ENCODE results near the gene TPK1.

Gene TPK1

GRCh38 chr7:144820552-144820951 is 15.3 kb downstream of the TPK1 start:
- ChIA-PET CTCF (no interaction called here), POLR2A (no interaction called here)
- TF ChIP-seq CTCF (IDR thresholded peaks at IDR 0.05; ENCODE audit: insufficient read depth, low read length, missing control alignments) = no peak
- H3K4me3 ChIP-seq (ENCODE audit: low read depth, low read length) = no peak overlapping the region
- no peak for DNase-seq (ENCODE audit: low read depth, low spot score)

GRCh38 chr7:144819566-144819965 is 16.3 kb downstream of the TPK1 start:
- no peak overlapping the region for H3K4me3 ChIP-seq (ENCODE audit: low read depth, low read length)
- DNase-seq (ENCODE audit: low read depth, low spot score) = no peak
- TF ChIP-seq CTCF (IDR thresholded peaks at IDR 0.05; ENCODE audit: insufficient read depth, low read length, missing control alignments) = no peak
- ChIA-PET CTCF (no interaction called here), POLR2A (no interaction called here)

GRCh38 chr7:144818511-144818910 is 17.3 kb downstream of the TPK1 start:
- H3K4me3 ChIP-seq (ENCODE audit: low read depth, low read length) = no peak overlapping the region
- DNase-seq (ENCODE audit: low read depth, low spot score) = no peak
- ChIA-PET CTCF (no interaction called here), POLR2A (no interaction called here)
- no peak for TF ChIP-seq CTCF (IDR thresholded peaks at IDR 0.05; ENCODE audit: insufficient read depth, low read length, missing control alignments)

GRCh38 chr7:144817001-144817400 is 18.9 kb downstream of the TPK1 start:
- H3K4me3 ChIP-seq (ENCODE audit: low read depth, low read length) = no peak overlapping the region
- no peak for DNase-seq (ENCODE audit: low read depth, low spot score)
- ChIA-PET CTCF (no interaction called here), POLR2A (no interaction called here)
- TF ChIP-seq CTCF (IDR thresholded peaks at IDR 0.05; ENCODE audit: insufficient read depth, low read length, missing control alignments) = no peak

GRCh38 chr7:144814299-144814698 is 21.6 kb downstream of the TPK1 start:
- POLR2A ChIA-PET = no interaction called here
- H3K4me3 ChIP-seq (ENCODE audit: low read depth, low read length) = no peak overlapping the region
- CTCF ChIA-PET = no interaction called here
- DNase-seq (ENCODE audit: low read depth, low spot score) = no peak
- no peak for TF ChIP-seq CTCF (IDR thresholded peaks at IDR 0.05; ENCODE audit: insufficient read depth, low read length, missing control alignments)

GRCh38 chr7:144812379-144813283 is 23.2 kb downstream of the TPK1 start:
- TF ChIP-seq CTCF (IDR thresholded peaks at IDR 0.05; ENCODE audit: insufficient read depth, low read length, missing control alignments) = no peak
- no peak for DNase-seq (ENCODE audit: low read depth, low spot score)
- CTCF ChIA-PET = no interaction called here

More at GRCh38 chr7:144812379-144813283, 23.2 kb downstream of the TPK1 start:
- POLR2A ChIA-PET = no interaction called here
- no peak overlapping the region for H3K4me3 ChIP-seq (ENCODE audit: low read depth, low read length)
